ENCODE results near the gene BICDL2. TPM values are rescaled to one million over a fixed set of nuclear protein-coding genes. Genes with fewer than 3 reads are reported as not detected.

Gene BICDL2
- total and polyA plus RNA-seq, 2 of the 8 experiments (the other 6 are each of a cell fraction or from before 2014, with no cell fraction given): 7.3 to 15.9 TPM

DNA sequence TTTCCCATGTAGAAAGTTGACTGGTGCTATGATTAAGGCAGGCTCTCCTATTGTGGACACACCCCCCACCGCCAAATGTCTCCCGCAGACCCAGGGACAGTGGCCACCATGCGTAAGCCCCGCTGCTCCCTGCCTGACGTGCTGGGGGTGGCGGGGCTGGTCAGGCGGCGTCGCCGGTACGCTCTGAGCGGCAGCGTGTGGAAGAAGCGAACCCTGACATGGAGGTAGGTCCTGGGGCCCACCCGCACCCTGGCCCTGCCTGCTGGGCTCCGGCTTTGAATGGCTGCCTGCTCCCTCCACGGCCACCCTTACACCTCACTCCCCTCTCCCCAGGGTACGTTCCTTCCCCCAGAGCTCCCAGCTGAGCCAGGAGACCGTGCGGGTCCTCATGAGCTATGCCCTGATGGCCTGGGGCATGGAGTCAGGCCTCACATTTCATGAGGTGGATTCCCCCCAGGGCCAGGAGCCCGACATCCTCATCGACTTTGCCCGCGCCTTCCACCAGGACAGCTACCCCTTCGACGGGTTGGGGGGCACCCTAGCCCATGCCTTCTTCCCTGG is 13.3 kb upstream of the BICDL2 start:
- no peak overlapping the region; the same call in 1 of the 2 replicates for H4K8ac ChIP-seq (ENCODE audit: extremely low read depth, insufficient read depth, low read length)
- WGBS, 2 experiments (ENCODE audit: extremely low coverage in 1 of 2, insufficient coverage in 1 of 2, insufficient read length in 1 of 2, insufficient replicate concordance in 2 of 2, low coverage in 1 of 2, low lambda C conversion rate in 2 of 2, missing lambda C conversion rate in 1 of 2): 97% methylated on average over 23 of the region's 26 CpGs; no CpG with 5 or more reads in 1 of the 2 experiments
- CTCF ChIA-PET (ENCODE audit: partially characterized antibody): interaction anchor here (1.3 to 7.4 kb wide), 3 partner anchors 10 to 37 kb away, joined by 4 to 117 read pairs (median 10); no protein-coding TSS in a partner anchor
- H2BK20ac ChIP-seq (ENCODE audit: low read length): no peak overlapping the region
- H2AK5ac ChIP-seq (ENCODE audit: low read depth, low read length): no peak overlapping the region
- DNase-seq (ENCODE audit: low read depth in 1 of 2, low spot score in 2 of 2) (no peak), FAIRE-seq (no peak)
- H3K14ac ChIP-seq (ENCODE audit: insufficient read length): no peak overlapping the region
- H3K23ac ChIP-seq (ENCODE audit: insufficient read length): no peak overlapping the region
- H3K23me2 ChIP-seq (ENCODE audit: low read depth, low read length): peaks cover 6% of the 10 kb centered on the region; the same call in 1 of the 2 replicates
- no peaks in the 10 kb centered on the region for H3K9me3 ChIP-seq (ENCODE audit: insufficient read depth in 2 of 2, low read depth in 1 of 2, low read length in 1 of 2)
- no peak overlapping the region for H2AFZ ChIP-seq (ENCODE audit: low read length)
- H3K9ac ChIP-seq (replicated peaks in 1 of 4; ENCODE audit: extremely low read depth in 1 of 4, low read depth in 3 of 4, low read length in 3 of 4): no peak overlapping the region
- peaks cover 0 to 18% of the 10 kb centered on the region in 2 experiments for H4K20me1 ChIP-seq (replicated peaks in 1 of 2; ENCODE audit: control insufficient read depth in 1 of 2, insufficient read depth in 2 of 2, low read length in 2 of 2)
- no peaks in the 10 kb centered on the region for H3K79me2 ChIP-seq (ENCODE audit: control insufficient read depth in 1 of 2, insufficient read depth in 2 of 2, low read length in 2 of 2)
- POLR2A ChIA-PET (ENCODE audit: partially characterized antibody): interaction anchor here (0.7 to 6.1 kb wide), 10 partner anchors 9 to 91 kb away, joined by 3 to 94 read pairs (median 6); partner anchors contain the start of genes BICDL2, CLDN6, HCFC1R1 and THOC6
- no peaks in the 10 kb centered on the region; a peak in 1 of 8 replicates for H3K36me3 ChIP-seq (ENCODE audit: control insufficient read depth in 2 of 4, insufficient read depth in 4 of 4, low read length in 3 of 4)
- no peak overlapping the region for H3K56ac ChIP-seq (replicated peaks; ENCODE audit: insufficient read length, low read depth, low read length)
- H3K4me3 ChIP-seq (ENCODE audit: extremely low read depth in 1 of 4, insufficient read depth in 2 of 4, low read depth in 3 of 4, low read length in 4 of 4): no peak overlapping the region
- no peak overlapping the region for H2BK15ac ChIP-seq (ENCODE audit: low read length)
- H2BK5ac ChIP-seq (ENCODE audit: low read depth, low read length): no peak overlapping the region
- H3K4me1 ChIP-seq (replicated peaks in 1 of 4; ENCODE audit: control insufficient read depth in 3 of 4, insufficient read depth in 4 of 4, low read length in 3 of 4): peaks cover 0 to 3% (median 0%) of the 10 kb centered on the region in 4 experiments; a peak in 3 of 7 replicates
- no peak overlapping the region for H3K4me2 ChIP-seq (ENCODE audit: insufficient read depth in 1 of 2, low read depth in 2 of 2, low read length in 2 of 2)
- H3K4ac ChIP-seq (replicated peaks; ENCODE audit: insufficient read length, low read depth, low read length): no peak overlapping the region
- no peak overlapping the region for H4K5ac ChIP-seq (ENCODE audit: insufficient read length, low read depth, low read length)
- H3K79me1 ChIP-seq (ENCODE audit: low read depth, low read length): no peaks in the 10 kb centered on the region
- H3K18ac ChIP-seq (ENCODE audit: extremely low read depth, low read length): no peak overlapping the region
- no peak overlapping the region for H3K27ac ChIP-seq (ENCODE audit: low read depth, low read length)
- no peak overlapping the region for H4K91ac ChIP-seq (replicated peaks; ENCODE audit: insufficient read length, low read length)
- no peak overlapping the region for H2BK12ac ChIP-seq (ENCODE audit: low read depth, low read length)
- H2BK120ac ChIP-seq (replicated peaks; ENCODE audit: low read depth, low read length): no peak overlapping the region
- peaks cover 0 to 8% (median 3%) of the 10 kb centered on the region in 4 experiments; a peak in 6 of 7 replicates for H3K27me3 ChIP-seq (replicated peaks in 1 of 4; ENCODE audit: control insufficient read depth in 3 of 4, extremely low read depth in 1 of 4, insufficient read depth in 3 of 4, low read length in 3 of 4)
- TF ChIP-seq TAF1 (IDR thresholded peaks at IDR 0.05; ENCODE audit: low read depth, low read length) (no peak), SAP30 (IDR thresholded peaks at IDR 0.05; ENCODE audit: insufficient read depth, insufficient replicate concordance, low read length) (no peak), NANOG (IDR thresholded peaks at IDR 0.05; ENCODE audit: insufficient read depth, low read depth, low read length, poor library complexity, severe bottlenecking) (no peak), EGR1 (IDR thresholded peaks at IDR 0.05; ENCODE audit: borderline replicate concordance, low read depth, low read length) (no peak), JUND (IDR thresholded peaks at IDR 0.05; ENCODE audit: low read length) (no peak), BRCA1 (IDR thresholded peaks at IDR 0.05; ENCODE audit: low read depth, low read length) (no peak), HDAC6 (IDR thresholded peaks at IDR 0.05; ENCODE audit: low read depth, low read length) (no peak), GTF2F1 (IDR thresholded peaks at IDR 0.05; ENCODE audit: borderline replicate concordance, low read depth, low read length) (no peak), CEBPB (IDR thresholded peaks at IDR 0.05; ENCODE audit: low read depth, low read length) (no peak), MAFK (IDR thresholded peaks at IDR 0.05; ENCODE audit: low read depth, low read length) (no peak), CBX8 (IDR thresholded peaks at IDR 0.05; ENCODE audit: borderline replicate concordance, low read depth, low read length) (no peak), SUZ12 (IDR thresholded peaks at IDR 0.05; ENCODE audit: low read length) (no peak)

Data from H1 (cell line).